Activated CD4-positive, alpha-beta T cell treated with anti-CD3 and anti-CD28 coated beads, Interleukin-2, amount 50 U/mL, for 4 hours (primary cell): ENCODE data around the gene VPS4A.
"Not testable (repeated sequence)": the region's sequence is repeated elsewhere in the genome, so short reads cannot be mapped to it uniquely, and the experiment has no call there.

Experiments
- DNase-seq, 2 experiments: peaks; one replicate each; pipeline ENCODE4 v3.0.0-alpha.2; 2020

VPS4A gene

GRCh38 chr16:69310653-69311532, at the start of gene VPS4A:
TSS of gene VPS4A (plus strand) at chr16:69311350. CDS start at chr16:69311512, 162 bp downstream.
- peak; percentile 96 for DNase-seq

DNA sequence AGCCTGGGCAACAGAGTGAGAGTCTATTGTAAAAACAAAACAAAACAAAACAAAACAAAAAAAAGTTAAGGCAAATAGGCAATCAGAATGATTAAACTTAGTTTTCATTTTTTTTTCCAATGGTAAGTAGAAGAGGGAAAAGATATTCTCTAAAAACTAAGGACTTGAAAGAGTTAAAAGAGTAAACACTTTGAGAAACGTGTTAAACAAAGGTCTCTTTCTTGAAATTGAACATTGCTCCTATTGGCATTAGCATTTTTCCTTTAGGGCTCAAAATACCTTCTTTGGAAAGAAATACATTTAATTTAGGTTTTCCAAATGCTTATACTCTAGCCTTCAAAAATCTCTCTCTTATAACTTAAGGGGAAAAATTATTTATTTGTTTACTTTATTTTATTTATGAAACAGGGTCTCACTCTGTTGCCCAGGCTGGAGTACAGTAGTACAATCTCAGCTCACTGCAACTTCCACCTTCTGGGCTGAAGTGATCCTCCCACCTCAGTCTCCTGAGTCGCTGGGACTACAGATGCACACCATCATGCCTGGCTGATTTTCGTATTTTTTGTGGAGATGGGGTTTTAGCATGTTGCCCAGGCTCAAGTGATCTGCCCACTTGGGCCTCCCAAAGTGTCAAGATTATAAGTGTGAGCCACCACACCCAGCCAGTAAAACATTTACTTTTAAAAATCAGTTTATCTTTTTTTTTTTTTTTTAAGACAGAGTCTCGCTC, 44.7 kb upstream of the VPS4A start:
- DNase-seq = no peak

- DNase-seq = no peak
These were observed 43.5 kb upstream of the VPS4A start for GRCh38 chr16:69267633-69268032.

DNA sequence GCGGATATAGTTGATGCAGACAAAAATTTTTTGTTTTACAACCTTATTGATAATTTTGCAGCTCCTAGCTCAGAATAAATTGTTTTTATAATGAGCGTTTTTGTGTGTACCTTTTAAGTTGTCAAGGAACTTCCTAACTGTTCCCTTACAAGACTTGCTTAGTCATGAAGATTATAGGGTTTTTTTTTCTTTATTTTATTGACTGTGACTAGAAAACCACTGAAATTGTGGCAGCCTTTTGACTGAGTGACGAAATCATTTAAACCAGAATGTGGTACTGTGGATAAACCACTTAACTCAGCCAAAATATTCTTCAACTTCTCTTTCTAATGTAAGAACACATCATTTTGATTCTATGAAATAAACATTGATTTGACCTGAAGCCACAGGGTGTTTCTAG, 40.8 kb upstream of the VPS4A start:
- DNase-seq = no peak

DNA sequence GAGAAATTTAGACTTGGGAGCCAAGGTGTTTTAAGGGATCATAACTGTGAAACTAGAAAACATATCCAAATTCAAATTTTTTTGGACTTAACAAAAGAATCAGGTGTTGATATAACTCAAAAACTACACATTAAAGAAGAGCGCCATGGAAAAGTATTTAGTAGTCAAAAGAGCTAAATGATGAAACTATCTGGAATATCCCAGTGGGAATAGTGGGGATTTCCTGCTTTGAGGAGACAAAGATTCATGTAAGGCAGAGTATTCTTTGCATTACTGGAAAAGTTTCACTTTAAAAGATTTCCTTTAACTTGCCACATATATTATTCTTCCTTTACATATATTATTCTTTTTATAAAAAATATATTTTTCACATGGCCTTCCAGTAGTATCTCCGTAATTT, 40.3 kb upstream of the VPS4A start:
- DNase-seq = no peak

DNA sequence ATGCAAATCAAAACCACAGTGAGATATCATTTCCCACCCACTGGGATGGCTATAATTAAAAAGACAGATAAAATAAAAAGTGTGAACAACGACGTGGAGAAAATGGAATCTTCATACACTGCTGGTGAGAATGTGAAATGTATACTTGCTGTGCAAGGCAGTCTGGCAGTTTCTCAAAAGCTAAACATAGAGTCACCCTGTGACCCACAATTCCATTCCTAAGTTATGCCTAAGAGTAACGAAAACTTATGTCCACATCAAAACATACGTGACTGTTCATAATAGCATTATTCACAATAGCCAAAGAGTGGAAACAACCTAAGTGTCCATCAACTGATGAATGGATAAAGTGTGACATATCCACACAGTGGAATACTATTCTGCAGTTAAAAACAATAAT, 38.1 kb upstream of the VPS4A start:
- DNase-seq = no peak

- DNase-seq = no peak
These were observed 36.4 kb upstream of the VPS4A start for GRCh38 chr16:69274699-69275235.

GRCh38 chr16:69276148-69277115, 34.7 kb upstream of the VPS4A start:
- no peak for DNase-seq

DNA sequence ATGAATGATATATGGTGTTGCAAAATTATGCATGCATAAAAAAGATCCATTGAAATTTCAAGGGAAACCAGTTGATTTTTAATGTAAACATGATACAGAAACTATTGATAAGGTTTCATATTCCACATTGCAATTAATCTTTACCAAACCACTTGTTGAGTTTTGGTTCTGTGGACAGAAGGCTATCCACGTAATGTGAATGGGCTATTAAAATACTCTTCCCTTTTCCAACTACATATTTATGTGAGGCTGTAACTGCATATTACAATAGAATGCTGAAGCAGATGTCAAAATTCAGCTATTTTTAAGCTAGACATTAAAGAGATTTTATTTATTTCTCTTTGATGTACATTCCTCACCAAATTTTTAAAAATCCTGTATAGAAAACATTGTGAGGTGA, 33.7 kb upstream of the VPS4A start:
- DNase-seq = no peak

- DNase-seq = no peak
These were observed 27.3 kb upstream of the VPS4A start for GRCh38 chr16:69283851-69284250.

DNA sequence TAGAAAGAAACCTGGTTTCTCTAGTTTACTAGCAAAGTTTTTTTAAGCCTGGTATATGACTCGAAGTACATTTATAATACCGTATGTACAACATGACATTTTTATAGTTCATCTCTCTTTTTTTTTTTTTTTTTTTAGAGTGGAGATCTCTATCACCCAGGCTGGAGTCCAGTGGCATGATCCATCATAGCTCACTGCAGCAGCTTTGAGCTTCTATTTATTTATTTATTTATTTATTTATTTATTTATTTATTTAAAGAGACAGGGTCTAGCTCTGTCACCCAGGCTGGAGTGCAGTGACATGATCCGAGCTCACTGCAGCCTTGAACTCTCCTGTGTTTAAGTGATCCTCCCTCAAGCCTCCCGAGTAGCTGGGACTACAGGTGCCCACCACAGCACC, 25.9 kb upstream of the VPS4A start:
- no peak for DNase-seq

- DNase-seq = peak; percentile 14 to 21
These were observed 24.0 kb upstream of the VPS4A start for GRCh38 chr16:69286941-69287713.

DNA sequence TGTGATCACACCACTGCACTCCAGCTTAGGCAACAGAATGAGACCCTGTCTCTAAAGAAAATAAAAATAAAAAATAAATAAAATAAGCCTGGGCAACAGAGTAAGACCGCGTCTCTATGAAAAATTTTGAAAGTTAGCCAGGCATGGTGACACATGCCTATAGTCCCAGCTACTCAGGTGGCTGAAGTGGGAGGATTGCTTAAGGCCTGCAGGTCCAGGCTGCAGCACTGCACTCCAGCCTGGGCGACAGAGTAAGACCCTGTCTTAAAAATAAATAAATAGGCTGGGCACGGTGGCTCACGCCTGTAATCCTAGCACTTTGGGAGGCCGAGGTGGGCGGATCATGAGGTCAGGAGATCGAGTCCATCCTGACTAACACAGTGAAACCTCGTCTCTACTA, 19.5 kb upstream of the VPS4A start:
- DNase-seq = not testable (repeated sequence)

DNA sequence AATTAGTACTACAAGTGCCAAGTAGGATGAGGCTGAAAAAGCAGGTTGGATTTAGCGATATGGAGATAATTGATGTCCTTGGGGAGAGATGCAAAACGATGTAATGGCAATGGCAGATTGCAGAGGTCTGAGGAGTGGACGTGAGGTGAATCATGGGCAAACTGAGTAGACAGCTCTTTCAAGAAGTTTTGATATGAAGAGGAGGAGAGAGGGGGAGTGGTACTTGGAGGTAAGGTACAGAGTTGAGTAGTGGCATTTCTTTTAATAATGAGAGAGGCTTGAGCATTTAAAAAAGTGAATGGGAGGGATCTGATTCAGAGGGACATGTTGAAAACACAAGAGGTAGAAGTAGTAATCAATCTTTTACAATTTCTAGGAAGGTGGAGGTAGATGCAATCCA, 17.7 kb upstream of the VPS4A start:
- DNase-seq = no peak

GRCh38 chr16:69294051-69294450, 17.1 kb upstream of the VPS4A start:
- DNase-seq = no peak

- DNase-seq = not testable (repeated sequence)
These were observed 14.4 kb upstream of the VPS4A start for GRCh38 chr16:69296771-69297170.

DNA sequence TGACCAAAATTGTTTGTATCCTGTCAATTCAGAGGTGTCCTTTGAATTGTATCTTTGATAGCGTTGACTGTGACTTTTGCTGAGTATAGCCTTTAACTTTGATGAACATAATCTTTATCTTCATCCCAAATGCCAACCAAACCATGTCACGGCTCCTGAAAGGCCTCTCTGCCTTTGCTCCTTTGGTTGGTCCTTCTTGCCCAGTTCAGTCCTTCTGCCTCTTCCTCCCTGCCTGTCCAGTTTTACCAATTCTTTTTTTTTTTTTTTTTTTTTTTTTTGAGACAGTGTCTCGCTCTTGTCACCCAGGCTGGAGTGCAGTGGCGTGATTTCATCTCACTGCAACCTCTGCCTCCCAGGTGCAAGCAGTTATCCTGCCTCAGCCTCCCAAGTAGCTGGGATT, 12.9 kb upstream of the VPS4A start:
- DNase-seq = no peak

GRCh38 chr16:69301187-69301586, 10.0 kb upstream of the VPS4A start:
- DNase-seq = no peak

- no peak for DNase-seq
These were observed 9.3 kb upstream of the VPS4A start for GRCh38 chr16:69301861-69302260.

- no peak for DNase-seq
These were observed 8.8 kb upstream of the VPS4A start for GRCh38 chr16:69302301-69302700.

DNA sequence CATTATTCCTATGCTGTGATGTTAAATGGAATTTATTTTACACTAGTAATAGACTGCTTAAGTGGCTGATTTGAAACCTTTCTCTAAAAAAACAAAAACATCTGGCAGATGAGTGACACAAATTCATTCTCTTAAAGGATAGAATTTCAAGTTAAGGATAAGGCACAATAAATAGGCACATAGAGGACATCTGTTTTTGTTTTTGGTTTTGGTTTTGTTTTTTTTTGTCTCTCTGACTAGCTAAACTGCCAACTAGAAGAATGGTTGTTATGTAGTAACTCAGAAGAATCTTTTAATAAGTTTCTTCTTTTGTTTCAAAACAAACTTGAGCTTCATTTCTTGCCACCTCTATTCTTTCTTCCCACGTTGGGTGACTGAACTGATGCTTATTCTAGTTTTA, 5.1 kb upstream of the VPS4A start:
- DNase-seq = no peak

GRCh38 chr16:69307091-69307490, 4.1 kb upstream of the VPS4A start:
- no peak for DNase-seq
